IMR-90 (cell line): ENCODE data around the gene SEPTIN10. TPM values are rescaled to one million over a fixed set of nuclear protein-coding genes. Genes with fewer than 3 reads are reported as not detected.

Experiments
- ATAC-seq: fragments of 200-7000 bp; cut with Tn5 transposase; 2 replicates; pipeline ENCODE4 v1.9.1; 2020; ENCODE audit warnings: low read depth, mild to moderate bottlenecking, moderate library complexity
- BruUV-seq: library from RNA; stranded (reverse); fragments of 400-500 nt; replicated peaks from 2 replicates; lab custom pipeline; 2021; lab: Mats Ljungman, UMichigan
- CTCF ChIA-PET: fragments of 300-600 bp; formaldehyde crosslinking; extraction: SDS; loops from one replicate; lab custom pipeline; 2021; ENCODE audit warnings: antibody characterized with exemption; lab: Yijun Ruan, JAX
- POLR2A ChIA-PET: fragments of 300-600 bp; sonication (Branson Sonifier 250); formaldehyde crosslinking; loops from one replicate; lab custom pipeline; 2022; ENCODE audit warnings: antibody characterized with exemption; ENCODE audit not compliant: unreplicated experiment; lab: Charles Lee
- DNase-seq: peaks from one replicate; pipeline ENCODE4 v3.0.0; 2013
- H2AFZ ChIP-seq: replicated peaks from 2 replicates; pipeline ENCODE3; 2013; ENCODE audit warnings: low read length, mild to moderate bottlenecking; ENCODE audit not compliant: poor library complexity
- H2AK5ac ChIP-seq: 2 replicates; pipeline ENCODE4 v1.6.1; 2013; ENCODE audit warnings: low read depth, low read length, inconsistent platforms
- H2AK9ac ChIP-seq: replicated peaks from 2 replicates; pipeline ENCODE3; 2013; ENCODE audit warnings: mild to moderate bottlenecking, low read depth, low read length, moderate library complexity; ENCODE audit not compliant: poor library complexity
- H2BK120ac ChIP-seq: 2 replicates; pipeline ENCODE4 v1.6.1; 2013; ENCODE audit warnings: low read depth, low read length, inconsistent platforms
- H2BK15ac ChIP-seq: 3 replicates; pipeline ENCODE4 v1.6.1; 2013; ENCODE audit warnings: low read depth, low read length, inconsistent platforms
- H2BK20ac ChIP-seq: 2 replicates; pipeline ENCODE4 v1.6.1; 2013; ENCODE audit warnings: low read depth, mild to moderate bottlenecking, inconsistent platforms, low read length, moderate library complexity
- H2BK5ac ChIP-seq: 2 replicates; pipeline ENCODE4 v1.6.1; 2013; ENCODE audit warnings: mild to moderate bottlenecking, low read depth, low read length, inconsistent platforms; ENCODE audit not compliant: poor library complexity, severe bottlenecking
- H3K14ac ChIP-seq: replicated peaks from 2 replicates; pipeline ENCODE4 v1.6.1; 2013; ENCODE audit warnings: low read depth, low read length, inconsistent platforms
- H3K18ac ChIP-seq: 2 replicates; pipeline ENCODE4 v1.6.1; 2013; ENCODE audit warnings: low read depth, low read length, control low read depth
- H3K23ac ChIP-seq: 2 replicates; pipeline ENCODE4 v1.6.1; 2013; ENCODE audit warnings: low read depth, low read length, inconsistent platforms
- H3K27ac ChIP-seq: 2 replicates; pipeline ENCODE4 v1.5.1; 2013; ENCODE audit warnings: mild to moderate bottlenecking, control low read depth, low read length; ENCODE audit not compliant: insufficient read depth
- H3K27me3 ChIP-seq: 2 replicates; pipeline ENCODE4 v1.6.1; 2013; ENCODE audit warnings: low read length; ENCODE audit not compliant: control insufficient read depth, insufficient read depth
- H3K36me3 ChIP-seq: 2 replicates; pipeline ENCODE4 v1.6.1; 2013; ENCODE audit warnings: low read length, mixed read lengths; ENCODE audit not compliant: control insufficient read depth, insufficient read depth
- H3K4ac ChIP-seq: 2 replicates; pipeline ENCODE4 v1.6.1; 2013; ENCODE audit warnings: low read depth, low read length, inconsistent platforms
- H3K4me1 ChIP-seq: 2 replicates; pipeline ENCODE4 v1.6.1; 2013; ENCODE audit warnings: low read length, mixed read lengths; ENCODE audit not compliant: control insufficient read depth, insufficient read depth
- H3K4me2 ChIP-seq: 2 replicates; pipeline ENCODE4 v1.6.1; 2013; ENCODE audit warnings: low read depth, mild to moderate bottlenecking, control low read depth, low read length, moderate library complexity
- H3K4me3 ChIP-seq: 2 replicates; pipeline ENCODE4 v1.5.1; 2013; ENCODE audit warnings: low read depth, mild to moderate bottlenecking, control low read depth, low read length, moderate library complexity; ENCODE audit not compliant: insufficient read depth
- H3K56ac ChIP-seq: 2 replicates; pipeline ENCODE4 v1.6.1; 2013; ENCODE audit warnings: low read length, inconsistent platforms; ENCODE audit not compliant: insufficient read depth; ENCODE audit errors: extremely low read depth
- H3K79me1 ChIP-seq, 2 experiments: 2 replicates each; pipeline ENCODE4 v1.6.1; 2013; ENCODE audit warnings: low read length in 2 of 2, inconsistent platforms in 1 of 2, low read depth in 1 of 2
- H3K9ac ChIP-seq: 2 replicates; pipeline ENCODE4 v1.6.1; 2013; ENCODE audit warnings: low read depth, low read length, control low read depth
- H3K9me1 ChIP-seq: 2 replicates; pipeline ENCODE4 v1.6.1; 2013; ENCODE audit warnings: low read length, inconsistent platforms; ENCODE audit not compliant: insufficient read depth
- H3K9me3 ChIP-seq: 2 replicates; pipeline ENCODE4 v1.6.1; 2013; ENCODE audit warnings: low read length; ENCODE audit not compliant: control insufficient read depth, insufficient read depth
- H4K20me1 ChIP-seq: 2 replicates; pipeline ENCODE4 v1.6.1; 2013; ENCODE audit warnings: low read length, inconsistent platforms; ENCODE audit not compliant: insufficient read depth
- H4K5ac ChIP-seq: 2 replicates; pipeline ENCODE4 v1.6.1; 2013; ENCODE audit warnings: mild to moderate bottlenecking, low read depth, low read length, control low read depth
- H4K8ac ChIP-seq, 2 experiments: 2 replicates each; pipeline ENCODE4 v1.6.1; 2013; ENCODE audit warnings: low read depth in 2 of 2, low read length in 2 of 2, control low read depth in 1 of 2, inconsistent platforms in 1 of 2
- H4K91ac ChIP-seq: 2 replicates; pipeline ENCODE4 v1.6.1; 2013; ENCODE audit warnings: low read depth, low read length, inconsistent platforms; ENCODE audit not compliant: insufficient read depth
- BHLHE40 ChIP-seq: fragments of 150-350 bp; IDR thresholded peaks from 2 replicates; pipeline ENCODE4 v1.6.1; 2016; ENCODE audit warnings: mild to moderate bottlenecking, low read depth, low read length
- CEBPB ChIP-seq: IDR thresholded peaks from 2 replicates; pipeline ENCODE4 v1.6.1; 2012; ENCODE audit warnings: low read depth, low read length, improper control_type of control experiment
- ELK1 ChIP-seq: fragments of 150-350 bp; IDR thresholded peaks from 2 replicates; pipeline ENCODE4 v1.6.1; 2016; ENCODE audit warnings: low read depth, mild to moderate bottlenecking, low read length, moderate library complexity, borderline replicate concordance
- FOS ChIP-seq: fragments of 150-350 bp; IDR thresholded peaks from 2 replicates; pipeline ENCODE4 v1.6.1; 2016; ENCODE audit warnings: low read depth, low read length
- MAFK ChIP-seq: IDR thresholded peaks from 2 replicates; pipeline ENCODE4 v1.6.1; 2012; ENCODE audit warnings: low read depth, low read length, improper control_type of control experiment
- MAZ ChIP-seq: IDR thresholded peaks from 2 replicates; pipeline ENCODE4 v1.6.1; 2012; ENCODE audit warnings: low read depth, mild to moderate bottlenecking, low read length, improper control_type of control experiment, moderate library complexity, borderline replicate concordance
- RAD21 ChIP-seq: IDR thresholded peaks from 2 replicates; pipeline ENCODE4 v1.6.1; 2012; ENCODE audit warnings: low read length, improper control_type of control experiment
- RCOR1 ChIP-seq: IDR thresholded peaks from 2 replicates; pipeline ENCODE4 v1.6.1; 2012; ENCODE audit warnings: mild to moderate bottlenecking, low read length, improper control_type of control experiment; ENCODE audit not compliant: insufficient replicate concordance
- RFX5 ChIP-seq: IDR thresholded peaks from 2 replicates; pipeline ENCODE4 v1.8.0; 2012; ENCODE audit warnings: low read depth, mild to moderate bottlenecking, low read length, moderate library complexity
- USF2 ChIP-seq: fragments of 150-350 bp; IDR thresholded peaks from 2 replicates; pipeline ENCODE4 v1.6.1; 2017; ENCODE audit warnings: mild to moderate bottlenecking, antibody characterized with exemption, low read length, low read depth
- WGBS, 2 experiments: methylation state at CpG; one replicate each; pipeline versions ENCODE4 v1.1.5 to v1.1.7; 2013; ENCODE audit warnings: missing lambda C conversion rate in 2 of 2; ENCODE audit not compliant: insufficient read length in 1 of 2; ENCODE audit errors: extremely low coverage in 2 of 2; 5-methylcytosine and 5-hydroxymethylcytosine counted together
- dilution Hi-C: fragments of 300-500 bp; cut with HindIII; formaldehyde crosslinking; loops from one replicate; pipeline ENCODE4 v1.14.3; 2018; ENCODE audit warnings: low sequenced_read_pairs; ENCODE audit not compliant: unreplicated experiment
- in situ Hi-C: fragments of 300-500 bp; cut with MboI; formaldehyde crosslinking; loops from 3 replicates; pipeline ENCODE4 v1.14.3; 2019; ENCODE audit warnings: low sequenced_read_pairs, inconsistent platforms, mixed read lengths
- intact Hi-C: fragments of 100-400 bp; cut with micrococcal nuclease; formaldehyde crosslinking; loops from 2 replicates; pipeline ENCODE4 v1.10.0; 2022
- polyA plus RNA-seq, 3 experiments: library from polyadenylated mRNA; depleted of rRNA; stranded (reverse); fragments of >200 nt; gene quantifications; 2 replicates each; pipeline ENCODE4 v1.2.3, GENCODE V29; 2012; ENCODE audit warnings: low replicate concordance in 1 of 3
- total RNA-seq: library from RNA; depleted of rRNA; stranded (reverse); fragments of >200 nt; gene quantifications from 2 replicates; pipeline ENCODE4 v1.2.3, GENCODE V29; 2012

The SEPTIN10 gene
- total and polyA plus RNA-seq, 2 of the 4 experiments (the other 2 are of a cell fraction) = 55.4 to 82.6 TPM

GRCh38 chr2:109649736-109650695 lies 36.2 kb upstream of the SEPTIN10 start (continued):
- TF ChIP-seq MAZ (no peak), FOS (no peak)

- no peak overlapping the region for H2AK5ac ChIP-seq
- BruUV-seq = no TSS peak
- ATAC-seq (peak; percentile 54), DNase-seq (no peak)
- H3K36me3 ChIP-seq = no peaks in the 10 kb centered on the region
- dilution Hi-C loops = no loop called here
- no peak overlapping the region for H2BK5ac ChIP-seq
- intact Hi-C loops = no loop called here
- TF ChIP-seq RFX5 (no peak), BHLHE40 (no peak), USF2 (no peak), MAFK (no peak), RCOR1 (no peak), ELK1 (no peak), RAD21 (no peak), CEBPB (peak; percentile 54; the same call in 1 of the 2 replicates)
- H3K4ac ChIP-seq = no peak overlapping the region
- H3K9me1 ChIP-seq = no peaks in the 10 kb centered on the region
- peak overlapping the region; percentile 38 for H2AK9ac ChIP-seq
- H3K4me2 ChIP-seq = no peak overlapping the region
- no peak overlapping the region for H4K91ac ChIP-seq
- in situ Hi-C loops = no loop called here
- ChIA-PET POLR2A (no interaction called here), CTCF (no interaction called here)
- H3K56ac ChIP-seq = no peak overlapping the region
- no peak overlapping the region for H3K14ac ChIP-seq
- no peaks in the 10 kb centered on the region for H3K79me1 ChIP-seq
- H2BK15ac ChIP-seq = no peak overlapping the region
- H2BK20ac ChIP-seq = no peak overlapping the region
- no peaks in the 10 kb centered on the region for H3K9me3 ChIP-seq
- no peak overlapping the region for H2BK120ac ChIP-seq
- no peak overlapping the region for H3K9ac ChIP-seq
- no peak overlapping the region for H4K8ac ChIP-seq
- 76% methylated on average over 4 of the region's 8 CpGs; no CpG with 5 or more reads in 1 of the 2 experiments for WGBS, 2 experiments
- H3K4me3 ChIP-seq = no peak overlapping the region
- H3K27me3 ChIP-seq = peaks cover 21% of the 10 kb centered on the region
- no peak overlapping the region for H4K5ac ChIP-seq
- H3K18ac ChIP-seq = no peak overlapping the region
- no peaks in the 10 kb centered on the region for H4K20me1 ChIP-seq
- H3K4me1 ChIP-seq = 0 out of 2 replicates have a peak, but pooled peaks cover 3% of the 10 kb centered on the region
- H3K23ac ChIP-seq = no peak overlapping the region
- H3K27ac ChIP-seq = no peak overlapping the region
- H2AFZ ChIP-seq = no peak overlapping the region
Observed at GRCh38 chr2:109648041-109648527, 34.3 kb upstream of the SEPTIN10 start.
